Chondrocyte (in vitro differentiated cells): Measurements from ENCODE around the gene UNC5A. TPM values are rescaled to one million over a fixed set of nuclear protein-coding genes. Genes with fewer than 3 reads are reported as not detected.

Experiments
- DNase-seq: peaks from one replicate; pipeline ENCODE4 v3.0.0; 2021; ENCODE audit warnings: mixed read lengths, low spot score
- H3K27ac Mint-ChIP-seq: one replicate; pipeline ENCODE4 v1.8.0; 2021; ENCODE audit warnings: mild to moderate bottlenecking, moderate library complexity, mixed read lengths; ENCODE audit not compliant: unreplicated experiment
- H3K27me3 Mint-ChIP-seq: 2 replicates; pipeline ENCODE4 v1.8.0; 2021; ENCODE audit warnings: low read depth, mixed read lengths
- H3K36me3 Mint-ChIP-seq: 2 replicates; pipeline ENCODE4 v1.8.0; 2021; ENCODE audit warnings: low read depth, mixed read lengths
- H3K4me1 Mint-ChIP-seq: 2 replicates; pipeline ENCODE4 v1.8.0; 2021; ENCODE audit warnings: low read depth, mild to moderate bottlenecking, mixed read lengths
- H3K4me3 Mint-ChIP-seq: one replicate; pipeline ENCODE4 v1.8.0; 2021; ENCODE audit warnings: mild to moderate bottlenecking, moderate library complexity, mixed read lengths; ENCODE audit not compliant: unreplicated experiment
- H3K9me3 Mint-ChIP-seq: 2 replicates; pipeline ENCODE4 v1.8.0; 2021; ENCODE audit warnings: low read depth, mixed read lengths
- CTCF ChIP-seq: fragments of 200-600 bp; sonication (generic); IDR thresholded peaks from 2 replicates; pipeline ENCODE4 v1.5.0; 2021; ENCODE audit warnings: antibody characterized with exemption, mild to moderate bottlenecking, moderate library complexity
- total RNA-seq: library from RNA; stranded (reverse); gene quantifications from 3 replicates; pipeline ENCODE4 v1.2.1, GENCODE V29; 2021

UNC5A gene
- total RNA-seq, 1 donor from 2014 or later: 0.15 TPM

- Mint-ChIP-seq H3K4me3 (no peak overlapping the region), H3K27me3 (peaks cover 47% of the 10 kb centered on the region), H3K27ac (no peak overlapping the region), H3K9me3 (no peaks in the 10 kb centered on the region), H3K4me1 (no peaks in the 10 kb centered on the region), H3K36me3 (no peaks in the 10 kb centered on the region)
- no peak for TF ChIP-seq CTCF
- DNase-seq: no peak
These were observed 52.1 kb downstream of the UNC5A start for GRCh38 chr5:176862330-176862995.

- DNase-seq: no peak
- Mint-ChIP-seq H3K9me3 (no peaks in the 10 kb centered on the region), H3K4me1 (no peaks in the 10 kb centered on the region), H3K36me3 (no peaks in the 10 kb centered on the region), H3K27ac (no peak overlapping the region), H3K27me3 (peaks cover 45% of the 10 kb centered on the region), H3K4me3 (no peak overlapping the region)
- TF ChIP-seq CTCF: no peak
These were observed 52.8 kb downstream of the UNC5A start for GRCh38 chr5:176863041-176863764.

GRCh38 chr5:176863765-176864098, 53.4 kb downstream of the UNC5A start:
- Mint-ChIP-seq H3K4me1 (no peaks in the 10 kb centered on the region), H3K27me3 (peaks cover 41% of the 10 kb centered on the region), H3K36me3 (no peaks in the 10 kb centered on the region), H3K9me3 (no peaks in the 10 kb centered on the region), H3K27ac (no peak overlapping the region), H3K4me3 (no peak overlapping the region)
- no peak for TF ChIP-seq CTCF
- DNase-seq: no peak

- no peak overlapping the region for H3K4me3 Mint-ChIP-seq
- TF ChIP-seq CTCF: no peak
- no peaks in the 10 kb centered on the region for H3K9me3 Mint-ChIP-seq
- no peak overlapping the region for H3K27ac Mint-ChIP-seq
- peaks cover 44% of the 10 kb centered on the region for H3K27me3 Mint-ChIP-seq
- H3K4me1 Mint-ChIP-seq: no peaks in the 10 kb centered on the region
- DNase-seq: no peak
- H3K36me3 Mint-ChIP-seq: no peaks in the 10 kb centered on the region
These were observed 54.4 kb downstream of the UNC5A start for GRCh38 chr5:176864755-176865154.

- TF ChIP-seq CTCF: no peak
- no peak for DNase-seq
- H3K4me1 Mint-ChIP-seq: no peaks in the 10 kb centered on the region
- no peaks in the 10 kb centered on the region for H3K9me3 Mint-ChIP-seq
- no peak overlapping the region for H3K27ac Mint-ChIP-seq
- H3K36me3 Mint-ChIP-seq: no peaks in the 10 kb centered on the region
- no peak overlapping the region for H3K4me3 Mint-ChIP-seq
- H3K27me3 Mint-ChIP-seq: peaks cover 47% of the 10 kb centered on the region
These were observed 55.6 kb downstream of the UNC5A start for GRCh38 chr5:176865964-176866363.
